MM.1S (cell line): ENCODE measurements around the gene UCP3.

ENCODE experiments used
- EZH2 ChIP-seq: fragments of 300-600 bp; sonication (generic); optimal IDR thresholded peaks from 2 replicates; pipeline ENCODE3; 2017; ENCODE audit warnings: low read depth, mild to moderate bottlenecking, antibody characterized with exemption, low read length, mixed read lengths
- EZH2phosphoT487 ChIP-seq: fragments of 300-600 bp; sonication (generic); IDR thresholded peaks from 2 replicates; pipeline ENCODE4 v1.6.1; 2018; ENCODE audit warnings: antibody characterized with exemption, low read length
- TF ChIP-seq, protein P1 (sequence below): fragments of 300-600 bp; sonication (generic); IDR thresholded peaks from 2 replicates; pipeline ENCODE4 v1.5.1; 2016; ENCODE audit warnings: antibody characterized with exemption, low read length, mixed read lengths

DNA sequence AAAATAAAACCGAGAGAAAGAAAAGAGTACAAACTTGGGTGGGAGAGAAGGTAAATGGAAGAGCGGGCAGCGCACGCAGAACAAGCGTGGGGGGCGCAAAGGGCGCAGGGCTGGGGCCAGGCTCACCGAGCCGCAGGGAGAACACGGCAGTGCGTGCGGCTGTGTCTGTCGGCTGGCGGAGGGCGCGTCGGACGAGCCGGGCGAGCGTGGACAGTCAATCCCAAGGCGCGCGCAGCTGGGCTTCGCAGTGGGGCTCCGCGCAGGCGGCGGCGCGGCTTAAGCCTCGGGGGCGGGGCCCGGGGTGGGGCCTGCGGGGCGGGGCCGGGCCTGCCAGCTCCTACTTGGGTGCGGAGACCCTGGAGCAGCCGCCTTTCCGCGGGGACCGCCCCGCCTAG, 26.3 kb downstream of the UCP3 start, which contains the start of gene UCP2:
- TF ChIP-seq, protein P1, sequence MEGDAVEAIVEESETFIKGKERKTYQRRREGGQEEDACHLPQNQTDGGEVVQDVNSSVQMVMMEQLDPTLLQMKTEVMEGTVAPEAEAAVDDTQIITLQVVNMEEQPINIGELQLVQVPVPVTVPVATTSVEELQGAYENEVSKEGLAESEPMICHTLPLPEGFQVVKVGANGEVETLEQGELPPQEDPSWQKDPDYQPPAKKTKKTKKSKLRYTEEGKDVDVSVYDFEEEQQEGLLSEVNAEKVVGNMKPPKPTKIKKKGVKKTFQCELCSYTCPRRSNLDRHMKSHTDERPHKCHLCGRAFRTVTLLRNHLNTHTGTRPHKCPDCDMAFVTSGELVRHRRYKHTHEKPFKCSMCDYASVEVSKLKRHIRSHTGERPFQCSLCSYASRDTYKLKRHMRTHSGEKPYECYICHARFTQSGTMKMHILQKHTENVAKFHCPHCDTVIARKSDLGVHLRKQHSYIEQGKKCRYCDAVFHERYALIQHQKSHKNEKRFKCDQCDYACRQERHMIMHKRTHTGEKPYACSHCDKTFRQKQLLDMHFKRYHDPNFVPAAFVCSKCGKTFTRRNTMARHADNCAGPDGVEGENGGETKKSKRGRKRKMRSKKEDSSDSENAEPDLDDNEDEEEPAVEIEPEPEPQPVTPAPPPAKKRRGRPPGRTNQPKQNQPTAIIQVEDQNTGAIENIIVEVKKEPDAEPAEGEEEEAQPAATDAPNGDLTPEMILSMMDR: no peak
- TF ChIP-seq EZH2 (no peak), EZH2phosphoT487 (no peak)
